Hypothalamus (tissue), 51 donors: Measurements from ENCODE around the gene APBB2.
A peak's percentile ranks its signal among the peaks of the same experiment; 100 is the strongest.
"Not testable (repeated sequence)": the region's sequence is repeated elsewhere in the genome, so short reads cannot be mapped to it uniquely, and the experiment has no call there.

Source experiments
- DNase-seq, 51 donors: peaks; one replicate each; lab custom pipeline; 2025; lab: John Stamatoyannopoulos, UW

The APBB2 gene

GRCh38 chr4:41069838-41070237 lies 144.5 kb downstream of the APBB2 start:
- no peak for DNase-seq

GRCh38 chr4:41069257-41069656 lies 145.1 kb downstream of the APBB2 start:
- DNase-seq = no peak

- no peak for DNase-seq
Measured at GRCh38 chr4:41067369-41067768, 147.0 kb downstream of the APBB2 start.

- no peak for DNase-seq
Measured at GRCh38 chr4:41066049-41066448, 148.3 kb downstream of the APBB2 start.

- DNase-seq = no peak
Measured at GRCh38 chr4:41065434-41066006, 148.8 kb downstream of the APBB2 start.

GRCh38 chr4:41064953-41065352 lies 149.4 kb downstream of the APBB2 start:
- DNase-seq = no peak

GRCh38 chr4:41061482-41062185 lies 152.7 kb downstream of the APBB2 start:
- DNase-seq = no peak

- DNase-seq = peak in 8 of 51 donors; percentile 3 to 76 (median 26)
Measured at GRCh38 chr4:41060352-41061334, 153.7 kb downstream of the APBB2 start.

GRCh38 chr4:41059411-41059810 lies 154.9 kb downstream of the APBB2 start:
- DNase-seq = not testable (repeated sequence)

GRCh38 chr4:41058426-41058825 lies 155.9 kb downstream of the APBB2 start:
- DNase-seq = no peak

- DNase-seq = no peak
Measured at GRCh38 chr4:41057467-41057866, 156.9 kb downstream of the APBB2 start.

- DNase-seq = no peak
Measured at GRCh38 chr4:41052287-41052686, 162.1 kb downstream of the APBB2 start.

- peak in 1 of 51 donors; percentile 9 for DNase-seq
Measured at GRCh38 chr4:41050880-41051775, 163.2 kb downstream of the APBB2 start.

GRCh38 chr4:41050116-41050515 lies 164.2 kb downstream of the APBB2 start:
- no peak for DNase-seq

GRCh38 chr4:41049176-41049575 lies 165.2 kb downstream of the APBB2 start:
- not testable (repeated sequence) for DNase-seq

- DNase-seq = no peak
Measured at GRCh38 chr4:41044791-41045190, 169.6 kb downstream of the APBB2 start.

GRCh38 chr4:41044165-41044564 lies 170.2 kb downstream of the APBB2 start:
- DNase-seq = no peak

- DNase-seq = no peak
Measured at GRCh38 chr4:41043465-41043864, 170.9 kb downstream of the APBB2 start.

GRCh38 chr4:41041551-41041950 lies 172.8 kb downstream of the APBB2 start:
- DNase-seq = no peak

GRCh38 chr4:41039317-41039716 lies 175.0 kb downstream of the APBB2 start:
- no peak for DNase-seq
